ENCODE data around the gene ADPRH.

The ADPRH gene

GRCh38 chr3:119598410-119599098, 19.3 kb downstream of the ADPRH start:
- DNase-seq, result no peak

GRCh38 chr3:119599558-119600174, 20.4 kb downstream of the ADPRH start:
- no peak for DNase-seq

DNA sequence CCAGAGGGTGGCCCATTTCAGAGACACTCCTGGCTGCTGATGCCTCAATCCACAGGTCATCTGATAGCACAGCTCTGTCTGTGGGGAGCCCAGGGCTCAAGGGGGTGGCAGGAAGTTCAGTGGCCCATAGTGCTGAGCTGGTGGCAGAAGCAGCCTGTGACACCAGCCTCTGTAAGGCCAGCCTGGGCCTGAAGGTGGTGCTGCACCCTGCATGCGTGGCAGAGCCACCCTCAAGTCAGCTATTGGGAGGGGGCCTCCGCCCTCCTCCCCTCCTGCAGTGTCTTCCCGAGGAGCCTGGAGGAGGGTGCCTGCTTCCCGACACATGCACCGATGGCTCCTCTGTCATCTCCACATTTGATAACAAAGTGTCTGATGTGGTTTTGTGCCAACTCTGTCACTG, 21.4 kb downstream of the ADPRH start:
- no peak for DNase-seq

DNA sequence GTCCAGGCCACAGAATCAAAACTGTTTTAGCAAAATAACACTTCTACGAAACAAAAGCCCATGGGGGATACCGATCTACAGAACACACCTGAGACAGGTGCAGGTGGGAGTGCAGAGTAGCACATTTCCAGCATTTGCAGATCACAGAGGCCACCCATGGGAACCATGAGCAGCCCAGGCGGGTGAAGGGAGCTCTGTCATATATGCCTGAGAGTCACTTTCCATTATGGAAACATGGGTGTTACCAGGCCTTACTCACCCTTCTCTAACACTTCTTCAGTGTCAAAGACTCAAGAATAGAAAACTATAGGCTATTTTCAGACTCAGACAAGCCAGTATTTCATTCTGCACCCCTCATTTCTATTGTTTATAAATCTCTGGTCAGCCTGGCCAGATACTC, 21.9 kb downstream of the ADPRH start:
- no peak for DNase-seq

DNA sequence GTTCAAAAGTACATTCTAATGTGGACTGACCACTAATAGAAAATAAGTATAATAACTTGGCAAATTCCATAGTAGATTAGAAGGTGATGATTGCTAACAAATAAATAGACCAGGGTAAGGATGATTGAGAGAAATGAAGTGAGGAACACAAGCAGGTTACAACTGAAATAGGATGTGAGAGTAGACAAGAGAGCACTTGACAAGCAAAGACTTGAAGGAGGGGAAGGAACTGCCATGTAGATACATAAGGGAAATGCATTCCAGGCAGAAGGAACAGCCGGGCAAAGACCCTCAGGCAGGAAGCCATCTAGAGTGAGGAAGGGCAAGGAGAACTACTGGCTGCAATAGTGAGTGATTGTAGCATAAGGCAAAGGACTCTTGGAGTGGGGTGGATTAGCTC, 23.4 kb downstream of the ADPRH start:
- no peak for DNase-seq

- DNase-seq, result peak; percentile 79
These were observed 25.6 kb downstream of the ADPRH start for GRCh38 chr3:119604878-119605277.

DNA sequence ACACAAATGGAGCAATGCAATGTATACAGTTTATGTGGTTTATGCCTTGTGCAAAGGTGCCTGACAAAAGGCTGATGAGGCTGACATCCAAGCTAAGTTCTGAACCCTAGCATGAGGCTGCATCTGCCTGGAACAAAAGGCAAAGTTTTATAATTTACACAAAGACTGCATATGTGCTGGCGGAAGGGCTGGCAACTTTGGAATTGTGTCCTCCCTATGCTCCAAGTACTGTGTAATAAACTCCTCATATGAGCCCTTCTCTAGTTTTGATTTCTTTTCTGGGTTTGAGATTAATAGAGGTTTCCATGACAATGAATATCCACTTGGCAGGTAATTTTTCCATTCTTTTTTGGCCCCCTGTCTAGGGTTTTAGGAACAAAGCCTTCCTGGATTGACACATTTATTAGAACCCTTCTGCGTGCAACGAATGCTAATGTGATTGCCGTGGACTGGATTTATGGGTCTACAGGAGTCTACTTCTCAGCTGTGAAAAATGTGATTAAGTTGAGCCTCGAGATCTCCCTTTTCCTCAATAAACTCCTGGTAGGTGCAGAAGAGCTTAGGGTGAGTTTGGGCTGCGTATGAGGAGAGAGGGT, 29.2 kb downstream of the ADPRH start:
- no peak for DNase-seq

GRCh38 chr3:119609301-119609700, 30.0 kb downstream of the ADPRH start:
- no peak for DNase-seq

- no peak for DNase-seq
These were observed 32.4 kb downstream of the ADPRH start for GRCh38 chr3:119611664-119612063.

- DNase-seq, result no peak
These were observed 33.9 kb downstream of the ADPRH start for GRCh38 chr3:119613201-119613600.

DNA sequence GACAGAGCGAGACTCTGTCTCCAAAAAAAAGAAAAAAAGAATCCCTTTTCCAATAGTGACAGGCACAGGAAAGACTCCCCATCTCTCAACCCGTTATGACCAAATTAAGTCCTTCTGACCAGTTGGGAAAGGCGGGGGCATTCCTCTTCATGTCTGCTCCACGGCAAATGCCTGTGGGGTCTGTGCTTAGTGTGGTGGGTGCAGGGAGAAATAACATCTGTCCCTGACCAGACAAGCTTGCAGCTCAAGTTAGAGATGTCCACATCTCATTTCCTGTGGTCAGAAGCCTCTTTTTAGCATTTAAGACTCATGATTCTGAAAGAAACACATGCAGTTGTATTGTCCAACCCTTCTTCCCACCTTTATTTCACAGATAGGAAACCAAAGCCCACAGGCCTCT, 34.6 kb downstream of the ADPRH start:
- DNase-seq, result no peak

DNA sequence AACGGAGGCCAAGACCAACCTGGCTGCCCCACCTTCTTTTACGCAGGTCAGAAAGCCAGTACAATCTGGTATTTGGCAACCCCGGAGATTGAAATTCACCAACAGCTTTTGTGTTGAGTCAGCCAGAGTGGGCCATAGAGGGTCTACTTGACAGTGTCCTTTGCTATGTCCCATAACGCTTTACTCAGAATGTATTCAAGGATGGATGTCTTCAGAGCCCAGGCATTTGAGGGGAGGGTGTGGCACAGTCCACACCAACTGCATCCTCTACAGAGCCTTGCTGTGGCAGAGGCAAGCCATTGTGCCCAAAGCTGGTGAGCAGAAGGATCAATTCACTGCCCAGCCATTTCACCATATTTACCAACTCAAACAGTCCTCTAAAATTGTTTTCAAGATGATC, 36.8 kb downstream of the ADPRH start:
- no peak for DNase-seq

GRCh38 chr3:119619094-119619493, 39.8 kb downstream of the ADPRH start:
- no peak for DNase-seq

GRCh38 chr3:119620899-119621298, 41.6 kb downstream of the ADPRH start:
- DNase-seq, result no peak

- no peak for DNase-seq
These were observed 44.9 kb downstream of the ADPRH start for GRCh38 chr3:119624002-119624720.

DNA sequence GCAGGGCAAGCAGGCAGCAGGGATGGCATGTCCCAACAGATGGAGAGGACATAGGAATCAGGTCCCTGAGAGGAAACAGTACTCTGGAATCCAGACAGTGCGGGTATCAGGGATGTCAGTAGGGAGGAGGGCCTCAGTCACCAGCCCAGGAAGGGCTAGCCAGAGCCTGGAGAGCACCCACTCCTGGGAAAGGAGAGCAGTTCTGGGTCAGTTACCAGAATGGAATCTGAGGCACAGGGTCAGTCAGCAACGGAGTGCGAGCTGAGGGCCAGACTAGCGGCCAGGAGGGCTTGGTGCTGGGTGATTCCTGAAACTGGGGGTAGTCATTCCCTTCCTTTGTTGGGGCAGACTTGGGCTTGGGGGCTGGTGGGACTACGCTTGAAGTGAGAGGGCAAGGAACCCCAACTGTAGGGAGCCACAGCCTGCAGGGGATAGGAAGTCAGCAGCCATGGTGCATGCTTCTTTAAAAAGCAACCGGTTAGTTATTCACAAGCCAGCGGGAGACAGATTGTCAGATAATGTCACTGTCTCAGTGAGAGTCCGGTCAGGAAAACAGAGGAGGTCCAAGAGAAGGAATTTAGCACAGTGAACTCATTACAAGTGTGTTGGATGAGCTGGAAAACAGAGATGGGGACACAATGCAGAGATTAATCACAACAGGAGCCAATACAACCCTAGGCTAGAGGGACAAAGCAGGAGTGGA, 46.3 kb downstream of the ADPRH start:
- no peak for DNase-seq

- DNase-seq, result no peak
These were observed 46.9 kb downstream of the ADPRH start for GRCh38 chr3:119626196-119626595.

GRCh38 chr3:119627461-119627860, 48.2 kb downstream of the ADPRH start:
- no peak for DNase-seq

GRCh38 chr3:119628390-119628789, 49.1 kb downstream of the ADPRH start:
- DNase-seq, result no peak

DNA sequence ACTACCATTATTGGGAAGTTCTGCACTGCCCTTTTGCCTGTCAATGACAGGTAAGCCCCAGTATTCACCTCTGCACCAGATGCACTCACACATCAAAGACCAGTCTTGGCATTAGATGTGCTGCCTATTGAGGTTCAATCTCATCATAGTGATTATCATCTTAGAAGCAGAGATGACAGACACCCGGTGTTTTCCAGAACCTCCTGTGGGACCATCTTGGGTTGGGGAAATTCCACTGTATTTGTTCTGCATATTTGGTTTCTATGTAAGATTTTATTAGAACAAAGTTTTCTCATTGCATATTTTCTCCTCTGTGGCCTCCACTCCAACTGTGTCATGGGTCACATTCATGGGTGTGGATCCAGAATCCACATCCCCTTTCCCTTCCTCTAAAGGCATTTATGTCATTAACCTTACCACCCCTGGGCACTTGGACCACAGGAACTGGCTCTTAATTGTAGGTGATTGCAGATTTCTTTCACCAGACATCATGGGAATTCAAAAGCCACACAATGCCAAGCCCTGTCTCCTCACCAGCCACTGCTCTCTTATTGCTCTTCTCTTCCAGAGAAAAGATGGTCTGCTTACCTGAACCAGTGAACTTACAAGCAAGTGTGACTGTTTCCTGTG, 49.6 kb downstream of the ADPRH start:
- DNase-seq, result no peak

GRCh38 chr3:119630128-119630879, 51.0 kb downstream of the ADPRH start:
- peak; percentile 73 for DNase-seq

DNA sequence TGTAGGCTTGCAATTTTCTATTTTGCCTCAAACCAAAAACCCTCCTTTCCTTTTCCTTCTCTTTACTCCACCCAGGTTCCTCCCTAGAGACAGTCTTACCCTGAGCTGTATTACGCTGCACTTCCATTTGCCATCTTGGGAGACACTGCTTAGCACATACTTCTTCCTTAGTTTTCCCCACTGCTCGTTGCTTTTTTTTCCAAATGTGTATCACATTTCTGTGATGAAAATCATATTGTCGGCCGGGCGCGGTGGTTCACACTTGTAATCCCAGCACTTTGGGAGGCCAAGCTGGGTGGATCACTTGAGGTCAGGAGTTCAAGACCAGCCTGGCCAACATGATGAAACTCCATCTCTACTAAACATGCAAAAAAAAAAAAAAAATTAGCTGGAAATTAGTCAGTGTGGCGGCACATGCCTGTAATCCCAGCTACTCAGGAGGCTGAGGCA, 51.6 kb downstream of the ADPRH start:
- DNase-seq, result no peak

All from fibroblast of upper back skin (primary cell).